ENCODE measurements around the gene TBK1. TPM values are rescaled to one million over a fixed set of nuclear protein-coding genes. Genes with fewer than 3 reads are reported as not detected.

TBK1 gene
- total and polyA plus RNA-seq, 9 donors = 11.9 to 25.4 (median 19.3) TPM

DNA sequence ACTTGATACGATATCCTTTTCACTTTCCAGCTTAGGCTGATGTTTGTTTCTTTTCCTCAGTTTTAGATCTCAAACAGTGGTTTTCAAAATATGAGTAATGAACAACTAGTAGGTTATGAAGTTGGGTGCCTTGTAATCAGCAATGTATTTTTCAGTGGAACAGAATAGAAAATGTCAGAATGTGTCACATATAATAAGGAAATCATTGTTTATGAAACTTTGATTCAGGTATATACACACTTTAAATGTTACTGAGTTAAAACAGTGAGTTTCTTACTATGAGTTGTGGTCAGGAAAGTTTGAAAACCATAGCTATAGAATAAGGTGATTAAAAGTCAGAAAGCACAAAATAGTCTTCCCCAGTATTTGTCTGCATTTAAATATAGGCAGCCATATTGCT lies 39.8 kb downstream of the TBK1 start:
- Histone ChIP-seq H3K4me3 (no peak overlapping the region), H3K27ac (no peak overlapping the region), H3K36me3 (no peaks in the 10 kb centered on the region), H3K27me3 (no peaks in the 10 kb centered on the region), H3K9me3 (no peaks in the 10 kb centered on the region), H3K4me1 (ENCODE audit: insufficient read depth) (no peaks in the 10 kb centered on the region)
- WGBS, 3 donors = 88 to 97% (median 93%) methylated on average over 1 of the region's 1 CpG
- TF ChIP-seq POLR2A (IDR thresholded peaks at IDR 0.05) = no peak
- no peak for TF ChIP-seq EP300 (IDR thresholded peaks at IDR 0.05)
- TF ChIP-seq, protein P1, sequence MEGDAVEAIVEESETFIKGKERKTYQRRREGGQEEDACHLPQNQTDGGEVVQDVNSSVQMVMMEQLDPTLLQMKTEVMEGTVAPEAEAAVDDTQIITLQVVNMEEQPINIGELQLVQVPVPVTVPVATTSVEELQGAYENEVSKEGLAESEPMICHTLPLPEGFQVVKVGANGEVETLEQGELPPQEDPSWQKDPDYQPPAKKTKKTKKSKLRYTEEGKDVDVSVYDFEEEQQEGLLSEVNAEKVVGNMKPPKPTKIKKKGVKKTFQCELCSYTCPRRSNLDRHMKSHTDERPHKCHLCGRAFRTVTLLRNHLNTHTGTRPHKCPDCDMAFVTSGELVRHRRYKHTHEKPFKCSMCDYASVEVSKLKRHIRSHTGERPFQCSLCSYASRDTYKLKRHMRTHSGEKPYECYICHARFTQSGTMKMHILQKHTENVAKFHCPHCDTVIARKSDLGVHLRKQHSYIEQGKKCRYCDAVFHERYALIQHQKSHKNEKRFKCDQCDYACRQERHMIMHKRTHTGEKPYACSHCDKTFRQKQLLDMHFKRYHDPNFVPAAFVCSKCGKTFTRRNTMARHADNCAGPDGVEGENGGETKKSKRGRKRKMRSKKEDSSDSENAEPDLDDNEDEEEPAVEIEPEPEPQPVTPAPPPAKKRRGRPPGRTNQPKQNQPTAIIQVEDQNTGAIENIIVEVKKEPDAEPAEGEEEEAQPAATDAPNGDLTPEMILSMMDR (IDR thresholded peaks at IDR 0.05) = no peak
- intact Hi-C loops (cut with DNase I) = no loop called here
- no peak for DNase-seq

DNA sequence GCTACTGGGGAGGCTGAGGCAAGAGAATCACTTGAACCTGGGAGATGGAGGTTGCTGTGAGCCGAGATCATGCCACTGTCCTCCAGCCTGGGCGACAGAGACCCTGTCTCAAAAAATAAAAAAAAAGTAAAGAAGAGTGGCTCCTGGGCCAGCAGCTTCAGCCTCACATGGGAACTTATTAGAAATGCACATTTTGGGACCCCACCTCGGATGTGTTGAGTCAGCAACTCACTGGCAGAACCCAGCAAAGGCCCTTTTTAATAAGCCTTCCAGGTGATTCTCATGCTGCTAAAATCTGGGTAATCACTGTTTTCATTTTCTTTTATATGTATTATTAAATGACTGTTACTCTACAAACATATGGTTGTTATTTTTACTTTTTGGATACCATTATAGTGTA lies 41.6 kb downstream of the TBK1 start:
- Histone ChIP-seq H3K4me1 (ENCODE audit: insufficient read depth) (no peaks in the 10 kb centered on the region), H3K4me3 (no peak overlapping the region), H3K9me3 (no peaks in the 10 kb centered on the region), H3K36me3 (no peaks in the 10 kb centered on the region), H3K27me3 (no peaks in the 10 kb centered on the region), H3K27ac (no peak overlapping the region)
- intact Hi-C loops (cut with DNase I) = no loop called here
- WGBS, 3 donors = 92 to 97% (median 96%) methylated on average over 3 of the region's 3 CpGs
- TF ChIP-seq, protein P1 (IDR thresholded peaks at IDR 0.05) = no peak
- TF ChIP-seq POLR2A (IDR thresholded peaks at IDR 0.05) (no peak), EP300 (IDR thresholded peaks at IDR 0.05) (no peak)
- DNase-seq = no peak

DNA sequence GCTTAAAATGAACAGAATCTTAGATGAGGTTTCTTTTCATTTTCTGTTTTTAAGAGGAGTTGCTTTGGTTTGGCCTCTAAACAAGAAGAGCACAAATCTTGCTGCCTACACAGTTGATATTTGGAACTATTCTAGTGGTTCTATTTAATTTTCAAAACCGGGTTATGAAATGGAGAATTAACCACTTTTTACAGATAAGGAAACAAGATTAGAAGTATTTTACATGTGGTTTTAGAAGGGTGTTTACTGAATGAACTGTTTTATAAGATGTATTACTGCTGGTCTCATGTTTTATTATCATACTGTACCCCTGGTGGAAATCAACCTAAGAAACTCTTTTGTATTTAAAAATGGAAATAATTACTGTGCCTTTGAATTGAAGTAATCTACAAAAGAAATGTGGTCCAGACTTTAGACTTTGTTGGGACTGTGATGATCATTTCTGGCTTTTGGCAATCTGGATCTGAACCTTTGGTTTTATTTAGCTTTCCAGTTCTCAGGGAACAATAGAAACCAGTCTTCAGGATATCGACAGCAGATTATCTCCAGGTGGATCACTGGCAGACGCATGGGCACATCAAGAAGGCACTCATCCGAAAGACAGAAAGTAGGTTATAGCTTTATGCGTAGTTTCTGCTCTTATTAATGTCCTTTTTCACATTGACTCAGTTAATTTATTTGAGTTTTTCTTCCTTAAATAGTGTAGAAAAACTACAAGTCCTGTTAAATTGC lies 43.2 kb downstream of the TBK1 start:
- Histone ChIP-seq H3K4me1 (ENCODE audit: insufficient read depth) (no peaks in the 10 kb centered on the region), H3K9me3 (no peaks in the 10 kb centered on the region), H3K27me3 (no peaks in the 10 kb centered on the region), H3K36me3 (no peaks in the 10 kb centered on the region), H3K4me3 (no peak overlapping the region), H3K27ac (no peak overlapping the region)
- 78 to 79% (median 78%) methylated on average over 5 of the region's 5 CpGs for WGBS, 3 donors
- DNase-seq = no peak
- intact Hi-C loops (cut with DNase I) = no loop called here
- TF ChIP-seq POLR2A (IDR thresholded peaks at IDR 0.05) = no peak
- TF ChIP-seq EP300 (IDR thresholded peaks at IDR 0.05) = no peak
- TF ChIP-seq, protein P1 (IDR thresholded peaks at IDR 0.05) = no peak

DNA sequence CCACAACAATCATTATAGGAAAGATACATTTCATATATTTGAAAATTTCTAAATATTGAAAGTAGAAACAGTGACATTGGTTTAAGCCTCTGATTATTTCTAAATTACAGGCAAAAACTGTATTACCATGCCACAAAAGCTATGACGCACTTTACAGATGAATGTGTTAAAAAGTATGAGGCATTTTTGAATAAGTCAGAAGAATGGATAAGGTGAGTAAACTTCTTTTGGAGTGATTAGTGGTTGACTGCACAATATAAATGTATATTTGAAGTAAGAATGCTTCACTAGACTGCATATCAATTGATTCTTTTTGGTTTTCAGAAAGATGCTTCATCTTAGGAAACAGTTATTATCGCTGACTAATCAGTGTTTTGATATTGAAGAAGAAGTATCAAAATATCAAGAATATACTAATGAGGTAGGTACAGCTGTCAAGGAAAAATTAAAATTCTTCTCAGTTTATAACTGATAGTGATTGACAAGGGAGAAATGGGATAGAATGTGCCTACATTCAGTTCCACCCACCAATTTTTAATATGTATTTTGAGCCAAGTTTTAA lies 45.0 kb downstream of the TBK1 start:
- H3K4me1 ChIP-seq (ENCODE audit: insufficient read depth) = no peaks in the 10 kb centered on the region
- 94 to 95% (median 95%) methylated on average over 2 of the region's 2 CpGs for WGBS, 3 donors
- no peaks in the 10 kb centered on the region for H3K27me3 ChIP-seq
- no peak for DNase-seq
- intact Hi-C loops (cut with DNase I) = no loop called here
- H3K9me3 ChIP-seq = no peaks in the 10 kb centered on the region
- no peak overlapping the region for H3K27ac ChIP-seq
- TF ChIP-seq POLR2A (IDR thresholded peaks at IDR 0.05) (no peak), EP300 (IDR thresholded peaks at IDR 0.05) (no peak)
- TF ChIP-seq, protein P1 (IDR thresholded peaks at IDR 0.05) = no peak
- no peak overlapping the region for H3K4me3 ChIP-seq
- H3K36me3 ChIP-seq = no peaks in the 10 kb centered on the region

Measured in ovary (tissue), 9 donors.